ENCODE results near the gene APBB1IP.

- peak; percentile 51 for TF ChIP-seq CTCF (IDR thresholded peaks at IDR 0.05)
- no peak for TF ChIP-seq EZH2 (IDR thresholded peaks at IDR 0.05)
- TF ChIP-seq EZH2phosphoT487 (IDR thresholded peaks at IDR 0.05), result no peak
Measured at GRCh38 chr10:26534384-26534783, 96.2 kb downstream of the APBB1IP start.
